Fibroblast of pulmonary artery (primary cell): ENCODE data around the gene ATRIP.

Experiments used
- DNase-seq: peaks from one replicate; pipeline ENCODE4 v3.0.0-alpha.2; 2010; ENCODE audit warnings: low read depth
- H3K4me3 ChIP-seq: replicated peaks from 2 replicates; pipeline ENCODE4 v1.5.1; 2011; ENCODE audit warnings: low read depth, mild to moderate bottlenecking, control low read depth, low read length, moderate library complexity
- TF ChIP-seq, protein P1 (sequence below): IDR thresholded peaks from 2 replicates; pipeline ENCODE4 v1.5.1; 2011; ENCODE audit warnings: mild to moderate bottlenecking, control low read depth, low read length, inconsistent platforms; ENCODE audit errors: missing control alignments

The ATRIP gene

DNA sequence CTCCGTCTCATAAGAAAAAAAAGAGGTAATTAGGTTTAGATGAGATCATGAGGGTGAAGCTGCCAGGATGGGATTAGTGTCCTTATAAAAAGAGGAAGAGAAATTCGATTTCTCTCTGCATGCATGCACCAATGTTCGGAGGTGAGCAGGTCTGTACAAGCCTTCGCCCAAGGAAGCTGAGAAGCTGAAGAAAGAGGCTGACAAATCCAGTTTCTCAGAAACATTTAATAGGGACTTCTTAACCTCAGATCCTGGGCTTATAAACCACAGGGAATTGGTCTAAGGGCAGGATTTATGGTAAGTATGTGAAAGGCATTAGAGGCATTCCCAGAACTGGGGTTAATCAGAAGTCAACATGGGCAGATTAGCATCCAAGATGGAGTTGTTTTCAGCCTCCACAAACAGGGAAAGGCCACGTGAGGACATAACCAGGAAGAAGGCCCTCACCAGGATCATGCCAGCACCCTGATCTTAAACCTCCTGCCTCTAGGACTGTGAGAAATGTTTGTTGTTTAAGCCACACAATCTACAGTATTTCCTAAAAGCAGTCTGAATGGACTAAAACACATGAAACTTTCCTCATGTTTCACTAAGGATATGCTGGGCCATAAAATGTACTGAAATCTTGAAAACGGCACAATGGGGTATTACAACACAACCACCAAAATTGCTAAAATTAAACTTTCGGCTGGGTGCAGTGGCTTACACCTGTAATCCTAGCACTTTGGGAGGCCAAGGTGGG is 46.1 kb downstream of the ATRIP start:
- H3K4me3 ChIP-seq = no peak overlapping the region
- TF ChIP-seq, protein P1, sequence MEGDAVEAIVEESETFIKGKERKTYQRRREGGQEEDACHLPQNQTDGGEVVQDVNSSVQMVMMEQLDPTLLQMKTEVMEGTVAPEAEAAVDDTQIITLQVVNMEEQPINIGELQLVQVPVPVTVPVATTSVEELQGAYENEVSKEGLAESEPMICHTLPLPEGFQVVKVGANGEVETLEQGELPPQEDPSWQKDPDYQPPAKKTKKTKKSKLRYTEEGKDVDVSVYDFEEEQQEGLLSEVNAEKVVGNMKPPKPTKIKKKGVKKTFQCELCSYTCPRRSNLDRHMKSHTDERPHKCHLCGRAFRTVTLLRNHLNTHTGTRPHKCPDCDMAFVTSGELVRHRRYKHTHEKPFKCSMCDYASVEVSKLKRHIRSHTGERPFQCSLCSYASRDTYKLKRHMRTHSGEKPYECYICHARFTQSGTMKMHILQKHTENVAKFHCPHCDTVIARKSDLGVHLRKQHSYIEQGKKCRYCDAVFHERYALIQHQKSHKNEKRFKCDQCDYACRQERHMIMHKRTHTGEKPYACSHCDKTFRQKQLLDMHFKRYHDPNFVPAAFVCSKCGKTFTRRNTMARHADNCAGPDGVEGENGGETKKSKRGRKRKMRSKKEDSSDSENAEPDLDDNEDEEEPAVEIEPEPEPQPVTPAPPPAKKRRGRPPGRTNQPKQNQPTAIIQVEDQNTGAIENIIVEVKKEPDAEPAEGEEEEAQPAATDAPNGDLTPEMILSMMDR = no peak
- DNase-seq = no peak

DNA sequence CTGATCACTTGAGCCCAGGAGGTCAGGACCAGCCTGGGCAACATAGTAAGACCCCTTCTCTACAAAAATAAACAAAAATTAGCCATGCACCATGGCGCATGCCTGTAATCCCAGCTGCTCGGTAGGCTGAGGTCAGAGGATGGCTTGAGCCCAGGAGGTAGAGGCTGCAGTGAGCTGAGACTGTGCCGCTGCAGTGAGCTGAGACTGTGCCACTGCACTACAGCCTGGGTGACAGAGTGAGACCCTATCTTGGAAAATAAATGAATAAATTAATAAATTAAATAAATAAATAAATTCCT is 46.6 kb downstream of the ATRIP start:
- no peak overlapping the region for H3K4me3 ChIP-seq
- no peak for DNase-seq
- TF ChIP-seq, protein P1 = no peak

DNA sequence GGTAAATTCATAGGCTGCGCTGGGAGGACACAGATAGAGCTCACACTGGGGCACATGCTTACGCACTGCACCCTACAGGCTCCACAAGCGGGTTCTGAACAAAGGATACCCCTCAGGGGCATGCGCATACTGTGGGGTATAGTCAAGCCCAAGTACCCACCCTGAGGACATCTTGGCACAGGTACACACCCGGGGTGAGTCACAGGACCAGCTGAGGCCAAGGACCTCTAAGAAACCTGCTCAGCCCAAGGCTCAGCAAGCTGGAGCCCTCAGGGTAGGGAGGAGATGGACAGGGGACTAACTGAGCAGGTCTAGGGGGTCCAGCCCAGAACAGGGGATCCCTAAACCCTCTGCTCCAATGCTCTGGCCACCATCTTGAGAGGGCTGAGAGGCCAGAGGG is 54.1 kb downstream of the ATRIP start:
- no peak overlapping the region for H3K4me3 ChIP-seq
- DNase-seq = no peak
- TF ChIP-seq, protein P1 = no peak

DNA sequence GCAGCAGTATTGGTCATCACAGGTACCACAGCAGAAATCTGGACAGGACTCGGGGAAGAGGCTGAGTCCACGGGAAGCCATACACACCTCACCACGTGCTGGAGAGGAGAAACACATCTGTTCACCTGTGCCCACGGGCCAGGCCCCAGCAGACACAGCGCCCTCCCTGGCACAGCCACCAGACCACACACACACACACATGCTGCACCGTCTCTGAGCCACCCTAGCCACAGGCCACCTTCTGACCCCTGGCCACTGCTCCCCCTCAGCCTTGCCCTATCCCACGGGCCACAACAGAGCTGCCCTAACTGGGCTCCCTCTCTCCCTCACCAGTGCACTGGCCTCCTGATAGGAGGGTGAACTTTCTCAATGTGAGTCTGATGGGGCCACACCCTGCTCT is 54.7 kb downstream of the ATRIP start:
- no peak overlapping the region for H3K4me3 ChIP-seq
- TF ChIP-seq, protein P1 = no peak
- DNase-seq = no peak

DNA sequence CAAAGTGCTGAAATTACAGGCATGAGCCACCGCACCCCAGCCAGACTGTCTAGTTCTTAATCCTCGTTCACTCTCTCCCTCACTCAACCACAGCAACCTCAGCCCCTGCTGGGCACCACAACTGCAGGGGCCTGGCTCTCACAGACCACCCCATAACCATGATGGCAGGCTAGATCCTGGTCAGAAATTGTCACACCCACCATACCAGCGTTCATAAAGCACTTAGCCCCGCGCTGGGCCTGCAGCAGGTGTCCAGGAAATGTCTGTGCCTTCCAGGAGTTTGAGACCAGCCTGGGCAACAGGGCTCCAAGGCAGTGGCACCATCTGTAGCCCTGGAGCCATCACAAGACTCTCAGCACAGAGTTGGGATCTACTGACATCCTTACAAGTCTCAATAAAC is 55.6 kb downstream of the ATRIP start:
- no peak overlapping the region for H3K4me3 ChIP-seq
- DNase-seq = no peak
- TF ChIP-seq, protein P1 = no peak

DNA sequence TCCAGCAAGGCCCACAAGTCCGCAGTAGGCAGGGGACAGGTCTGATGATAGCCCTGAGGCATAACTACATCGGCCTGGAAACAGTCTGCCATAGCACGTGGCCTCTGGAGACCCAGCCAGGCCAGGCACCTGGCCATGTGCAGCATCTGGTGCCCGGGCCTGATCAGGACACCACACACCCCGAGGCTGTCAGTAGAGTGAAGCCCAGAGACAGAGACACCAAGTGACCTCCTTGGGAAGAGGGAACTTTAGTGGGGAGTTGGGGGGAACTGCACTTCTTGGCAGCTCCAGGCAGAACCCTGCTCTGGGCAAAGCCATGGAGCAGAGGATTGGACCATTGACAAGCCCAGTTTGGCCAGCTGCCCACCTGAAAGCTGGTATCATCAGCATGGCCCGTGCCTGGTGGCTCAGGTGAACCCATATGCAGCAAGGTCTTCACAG is 56.2 kb downstream of the ATRIP start:
- no peak for DNase-seq
- TF ChIP-seq, protein P1 = no peak
- H3K4me3 ChIP-seq = peak overlapping the region; percentile 84

DNA sequence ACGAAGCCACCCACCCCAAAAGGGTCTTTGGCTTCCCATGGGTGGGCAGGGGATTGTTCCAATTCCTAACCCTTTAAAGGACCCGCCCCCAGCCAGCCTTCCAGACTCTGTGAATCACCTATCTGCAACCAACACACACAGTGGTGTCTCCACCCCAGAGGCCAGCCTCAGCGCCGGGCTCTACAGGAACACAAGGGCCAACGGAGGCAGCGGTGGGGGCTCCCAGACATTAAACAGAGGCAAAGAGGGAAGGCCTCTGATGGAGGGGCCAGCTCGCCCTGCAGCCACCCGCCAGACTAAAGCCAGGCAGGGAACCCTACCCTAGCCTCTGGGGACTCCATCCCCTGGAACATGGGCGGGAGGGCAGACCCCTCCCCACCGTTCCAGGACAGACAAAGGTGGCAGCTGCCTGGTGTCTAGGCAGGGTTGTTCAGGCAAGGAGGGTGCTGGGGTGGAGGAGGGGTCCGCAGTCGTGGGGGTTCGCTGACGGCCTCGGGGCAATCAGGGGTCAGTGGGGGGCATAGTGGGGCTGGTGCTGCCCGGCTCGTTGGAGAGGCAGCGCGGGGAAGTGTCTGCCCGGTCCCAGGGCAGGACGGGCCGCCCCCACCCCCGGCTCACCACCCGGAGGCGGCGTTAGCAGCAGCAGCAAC is 57.0 kb downstream of the ATRIP start:
- H3K4me3 ChIP-seq = peak overlapping the region; percentile 84
- TF ChIP-seq, protein P1 = no peak
- DNase-seq = peak; percentile 51
